Measurements from ENCODE around the gene MICU1.

- TF ChIP-seq GATA2 (IDR thresholded peaks at IDR 0.05; ENCODE audit: low read depth, low read length) (no peak), GATA3 (IDR thresholded peaks at IDR 0.05; ENCODE audit: low read depth, low read length) (no peak)
Measured at GRCh38 chr10:72426986-72427385, 198.9 kb downstream of the MICU1 start.

Measured in SH-SY5Y (cell line).